Stomach (tissue), 9 donors: ENCODE measurements around the gene CFAP54. TPM values are rescaled to one million over a fixed set of nuclear protein-coding genes. Genes with fewer than 3 reads are reported as not detected.

Experiments used
- DNase-seq, 2 donors: peaks; one replicate each; pipeline versions ENCODE4 v3.0.0 to v3.0.0-alpha.2; 2013 to 2019
- H3K27ac ChIP-seq, 5 donors: fragments of 200-600 bp in 4 of 5; sonication (generic) in 4 of 5; one replicate each; pipeline ENCODE4 v1.5.1; 2013 to 2019; ENCODE audit warnings: mild to moderate bottlenecking in 1 of 5, moderate library complexity in 1 of 5
- H3K27me3 ChIP-seq, 3 donors: fragments of 200-600 bp; sonication (generic); one replicate each; pipeline ENCODE4 v1.5.1; 2017 to 2019; ENCODE audit warnings: mixed run types in 1 of 3
- H3K36me3 ChIP-seq, 4 donors: fragments of 200-600 bp; sonication (generic); 1 replicate in 3 of 4; 2 replicates in 1 of 4; pipeline ENCODE4 v1.5.1; 2016 to 2019
- H3K4me1 ChIP-seq, 4 donors: fragments of 200-600 bp; sonication (generic); one replicate each; pipeline ENCODE4 v1.5.1; 2016 to 2019
- H3K4me3 ChIP-seq, 4 donors: fragments of 200-600 bp; sonication (generic) in 3 of 4; one replicate each; pipeline ENCODE4 v1.5.1; 2016 to 2019; ENCODE audit warnings: mild to moderate bottlenecking in 1 of 4
- H3K9me3 ChIP-seq, 4 donors: fragments of 200-600 bp; sonication (generic); one replicate each; pipeline ENCODE4 v1.5.1; 2016 to 2019
- EP300 ChIP-seq: sonication (generic); formaldehyde crosslinking; IDR thresholded peaks from one replicate; pipeline ENCODE4 v1.6.1; 2017; ENCODE audit warnings: antibody characterized with exemption
- POLR2A ChIP-seq, 4 donors: fragments of 450-650 bp; IDR thresholded peaks; one replicate each; pipeline ENCODE4 v1.6.1; 2016; ENCODE audit warnings: antibody characterized with exemption in 4 of 4, control low read depth in 2 of 4, mild to moderate bottlenecking in 1 of 4, moderate library complexity in 1 of 4
- POLR2AphosphoS5 ChIP-seq, 3 donors: sonication (generic); formaldehyde crosslinking; IDR thresholded peaks; one replicate each; pipeline ENCODE4 v1.6.1; 2016; ENCODE audit warnings: antibody characterized with exemption in 3 of 3
- WGBS, 5 donors: extraction: QIAGEN DNeasy Blood & Tissue Kit in 3 of 5; methylation state at CpG; one replicate each; pipeline versions ENCODE4 v1.1.5 to v1.1.7; 2013 to 2018; 5-methylcytosine and 5-hydroxymethylcytosine counted together
- intact Hi-C: fragments of 100-400 bp; cut with DNase I; formaldehyde crosslinking; loops from one replicate; pipeline ENCODE4 v1.15.1; 2023; ENCODE audit warnings: low total_unique reads
- polyA plus RNA-seq, 3 donors: library from polyadenylated mRNA; stranded (reverse); fragments of 200-250 nt; gene quantifications; one replicate each; pipeline ENCODE4 v1.2.3, GENCODE V29; 2013
- total RNA-seq, 5 donors: library from RNA; depleted of rRNA; stranded (reverse); fragments of >200 nt; gene quantifications; one replicate each; pipeline versions ENCODE4 v1.1.0 to v1.2.3, GENCODE V29; 2014 to 2016
- TF ChIP-seq, protein P1 (sequence below), 7 experiments: fragments of 450-650 bp in 4 of 7; fragments of 200-600 bp in 3 of 7; sonication (generic) in 3 of 7; IDR thresholded peaks; one replicate each; pipeline ENCODE4 v1.5.1; 2016 to 2019; ENCODE audit warnings: antibody characterized with exemption in 7 of 7, control low read depth in 2 of 7, mild to moderate bottlenecking in 1 of 7
- donor health status: healthy with polysubstance abuse.
- donor health status: Bipolar disorder and iron deficiency.
- donor health status: healthy.

CFAP54 gene
- total and polyA plus RNA-seq, 8 donors: 0.08 to 36.6 (median 3.0) TPM; not detected in 2

DNA sequence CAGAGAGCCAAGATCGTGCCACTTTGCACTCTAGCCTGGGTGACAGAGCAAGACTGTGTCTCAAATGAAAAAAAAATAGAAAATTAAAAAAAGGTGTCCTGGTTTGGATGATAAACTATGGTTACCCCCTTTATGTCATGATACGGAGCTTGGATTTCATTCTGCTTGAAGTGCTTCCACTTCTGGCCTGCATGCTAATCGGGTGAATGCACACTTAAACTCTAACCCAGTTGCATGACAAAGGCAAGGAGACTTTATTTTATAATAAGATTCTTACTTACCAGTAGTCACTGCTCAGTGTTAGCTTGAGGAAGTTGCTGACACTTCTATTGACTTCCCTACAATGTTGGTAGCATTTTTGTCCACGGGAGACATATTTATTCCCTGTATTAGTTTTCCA, 24.3 kb downstream of the CFAP54 start:
- H3K27me3 ChIP-seq: no peaks in the 10 kb centered on the region
- no peak for DNase-seq
- no peak overlapping the region for H3K4me3 ChIP-seq
- intact Hi-C loops: loop anchor here (5.0 to 10.0 kb wide), 2 partner anchors 299 to 456 kb away; no protein-coding TSS in a partner anchor
- H3K36me3 ChIP-seq: no peaks in the 10 kb centered on the region
- no peak overlapping the region for H3K27ac ChIP-seq
- no peak for TF ChIP-seq EP300
- 72 to 80% (median 78%) methylated on average over 4 of the region's 4 CpGs for WGBS, 5 donors
- H3K9me3 ChIP-seq: no peaks in the 10 kb centered on the region
- H3K4me1 ChIP-seq: peaks cover 0 to 20% (median 2%) of the 10 kb centered on the region in 4 donors

DNA sequence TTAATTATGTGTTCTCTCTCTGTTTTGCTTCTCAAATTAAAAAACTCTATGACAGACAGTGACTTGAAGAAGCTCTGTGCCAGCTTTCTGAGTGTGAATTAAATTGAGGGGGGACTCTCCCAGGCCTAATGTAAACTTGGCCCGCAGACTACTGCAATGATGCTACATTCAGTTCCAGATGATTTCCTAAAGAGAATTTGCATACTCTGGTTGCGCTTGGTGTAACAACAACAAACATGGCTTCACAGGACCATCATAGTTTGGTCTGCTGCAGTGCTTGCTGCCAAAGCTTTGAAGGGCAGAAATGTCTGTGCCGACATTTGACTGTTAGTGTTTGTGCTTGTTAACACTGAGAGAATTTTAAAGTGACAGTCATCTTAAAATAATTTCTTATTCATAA, 25.0 kb downstream of the CFAP54 start:
- Histone ChIP-seq H3K27me3 (no peaks in the 10 kb centered on the region), H3K4me3 (no peak overlapping the region), H3K36me3 (no peaks in the 10 kb centered on the region), H3K9me3 (no peaks in the 10 kb centered on the region), H3K27ac (no peak overlapping the region), H3K4me1 (peaks cover 0 to 18% (median 2%) of the 10 kb centered on the region in 4 donors)
- peak in 1 of 2 donors; percentile 23 for DNase-seq
- intact Hi-C loops: loop anchor here (5.0 to 10.0 kb wide), 2 partner anchors 300 to 457 kb away; no protein-coding TSS in a partner anchor
- TF ChIP-seq POLR2A (IDR thresholded peaks at IDR 0.05) (no peak), EP300 (no peak), POLR2AphosphoS5 (IDR thresholded peaks at IDR 0.05) (no peak)
- TF ChIP-seq, protein P1, sequence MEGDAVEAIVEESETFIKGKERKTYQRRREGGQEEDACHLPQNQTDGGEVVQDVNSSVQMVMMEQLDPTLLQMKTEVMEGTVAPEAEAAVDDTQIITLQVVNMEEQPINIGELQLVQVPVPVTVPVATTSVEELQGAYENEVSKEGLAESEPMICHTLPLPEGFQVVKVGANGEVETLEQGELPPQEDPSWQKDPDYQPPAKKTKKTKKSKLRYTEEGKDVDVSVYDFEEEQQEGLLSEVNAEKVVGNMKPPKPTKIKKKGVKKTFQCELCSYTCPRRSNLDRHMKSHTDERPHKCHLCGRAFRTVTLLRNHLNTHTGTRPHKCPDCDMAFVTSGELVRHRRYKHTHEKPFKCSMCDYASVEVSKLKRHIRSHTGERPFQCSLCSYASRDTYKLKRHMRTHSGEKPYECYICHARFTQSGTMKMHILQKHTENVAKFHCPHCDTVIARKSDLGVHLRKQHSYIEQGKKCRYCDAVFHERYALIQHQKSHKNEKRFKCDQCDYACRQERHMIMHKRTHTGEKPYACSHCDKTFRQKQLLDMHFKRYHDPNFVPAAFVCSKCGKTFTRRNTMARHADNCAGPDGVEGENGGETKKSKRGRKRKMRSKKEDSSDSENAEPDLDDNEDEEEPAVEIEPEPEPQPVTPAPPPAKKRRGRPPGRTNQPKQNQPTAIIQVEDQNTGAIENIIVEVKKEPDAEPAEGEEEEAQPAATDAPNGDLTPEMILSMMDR (IDR thresholded peaks at IDR 0.05): no peak
- WGBS, 5 donors: 38 to 53% (median 47%) methylated on average over 3 of the region's 3 CpGs

DNA sequence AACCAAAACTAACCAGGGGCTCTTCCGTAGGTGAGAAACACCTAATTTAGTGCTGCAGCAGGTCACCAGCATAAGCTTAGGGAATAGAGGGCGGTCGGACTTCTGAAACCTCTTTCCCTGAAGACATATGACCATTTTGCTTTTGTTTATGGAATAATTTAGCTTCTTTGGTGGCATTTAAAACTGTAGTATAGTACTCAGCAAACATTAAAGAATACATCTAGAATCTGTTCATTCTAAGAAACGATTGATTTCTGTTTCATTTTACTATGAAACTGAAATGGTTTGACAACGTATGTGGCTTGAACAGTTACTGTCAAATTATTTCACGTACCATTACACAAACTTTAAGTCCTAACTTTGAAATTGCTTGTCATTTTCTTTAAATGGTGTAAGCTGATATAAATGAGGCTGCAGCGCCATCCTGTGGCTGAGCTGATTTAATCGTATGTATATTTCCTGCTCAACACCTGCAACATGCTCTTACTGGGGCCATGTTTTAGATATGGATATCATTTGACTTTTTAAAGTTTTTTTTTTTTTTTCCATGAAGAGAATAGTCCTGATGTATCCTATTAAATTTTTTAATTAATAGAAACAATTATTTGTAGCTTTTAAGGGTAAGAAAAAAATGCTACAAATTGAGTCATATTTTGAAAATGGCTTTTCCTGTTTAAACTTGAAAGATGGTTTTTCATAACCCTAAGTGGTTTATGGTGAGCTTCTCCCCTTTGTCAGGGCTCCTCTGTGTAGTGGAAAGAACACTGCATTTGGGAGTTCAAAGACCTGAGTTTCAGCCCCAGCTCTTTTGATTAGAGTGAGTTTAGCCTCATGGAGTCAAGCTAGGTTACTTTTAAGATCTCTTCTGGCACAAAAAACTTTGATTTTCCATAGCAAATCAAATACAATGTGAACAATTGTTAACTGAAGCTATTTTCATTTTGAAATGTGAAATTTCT, 27.4 kb downstream of the CFAP54 start:
- Histone ChIP-seq H3K4me1 (peaks cover 0 to 5% (median 2%) of the 10 kb centered on the region in 4 donors), H3K4me3 (no peak overlapping the region), H3K27ac (peak overlapping the region in 1 of 5 donors; percentile 14), H3K36me3 (no peaks in the 10 kb centered on the region), H3K9me3 (no peaks in the 10 kb centered on the region), H3K27me3 (no peaks in the 10 kb centered on the region)
- DNase-seq: peak; percentile 85 to 90
- WGBS, 5 donors: 29 to 34% (median 30%) methylated on average over 8 of the region's 8 CpGs
- TF ChIP-seq POLR2AphosphoS5 (IDR thresholded peaks at IDR 0.05): no peak
- TF ChIP-seq, protein P1 (IDR thresholded peaks at IDR 0.05): peak in 5 of 7 experiments; percentile 21 to 77 (median 68)
- intact Hi-C loops: loop anchor here (10.0 kb wide), 1 partner anchor 302 kb away; no protein-coding TSS in a partner anchor

DNA sequence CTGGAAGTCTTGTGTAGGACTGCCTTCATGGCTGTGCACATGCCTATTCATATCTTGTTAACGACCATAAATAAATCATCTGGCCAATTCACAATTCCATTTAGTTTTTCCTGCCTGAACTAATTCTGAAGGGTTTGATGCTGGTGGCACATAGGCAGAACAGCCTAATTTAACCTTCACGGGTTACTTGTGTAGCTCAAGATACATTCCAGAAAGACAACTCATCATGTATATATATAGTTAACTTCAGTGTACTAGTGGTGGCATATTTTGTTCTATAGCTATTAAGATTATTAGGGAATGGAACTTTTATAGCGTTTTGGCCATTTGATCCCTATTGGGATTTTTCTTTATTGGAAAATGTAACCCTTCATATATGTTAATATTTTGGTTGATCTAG, 31.4 kb downstream of the CFAP54 start:
- TF ChIP-seq EP300: no peak
- intact Hi-C loops: no loop called here
- Histone ChIP-seq H3K4me3 (no peak overlapping the region), H3K36me3 (no peaks in the 10 kb centered on the region), H3K27ac (no peak overlapping the region), H3K27me3 (no peaks in the 10 kb centered on the region), H3K4me1 (peaks cover 0 to 5% (median 2%) of the 10 kb centered on the region in 4 donors), H3K9me3 (no peaks in the 10 kb centered on the region)
- WGBS, 5 donors: 83 to 87% (median 85%) methylated on average over 3 of the region's 3 CpGs
- DNase-seq: no peak

DNA sequence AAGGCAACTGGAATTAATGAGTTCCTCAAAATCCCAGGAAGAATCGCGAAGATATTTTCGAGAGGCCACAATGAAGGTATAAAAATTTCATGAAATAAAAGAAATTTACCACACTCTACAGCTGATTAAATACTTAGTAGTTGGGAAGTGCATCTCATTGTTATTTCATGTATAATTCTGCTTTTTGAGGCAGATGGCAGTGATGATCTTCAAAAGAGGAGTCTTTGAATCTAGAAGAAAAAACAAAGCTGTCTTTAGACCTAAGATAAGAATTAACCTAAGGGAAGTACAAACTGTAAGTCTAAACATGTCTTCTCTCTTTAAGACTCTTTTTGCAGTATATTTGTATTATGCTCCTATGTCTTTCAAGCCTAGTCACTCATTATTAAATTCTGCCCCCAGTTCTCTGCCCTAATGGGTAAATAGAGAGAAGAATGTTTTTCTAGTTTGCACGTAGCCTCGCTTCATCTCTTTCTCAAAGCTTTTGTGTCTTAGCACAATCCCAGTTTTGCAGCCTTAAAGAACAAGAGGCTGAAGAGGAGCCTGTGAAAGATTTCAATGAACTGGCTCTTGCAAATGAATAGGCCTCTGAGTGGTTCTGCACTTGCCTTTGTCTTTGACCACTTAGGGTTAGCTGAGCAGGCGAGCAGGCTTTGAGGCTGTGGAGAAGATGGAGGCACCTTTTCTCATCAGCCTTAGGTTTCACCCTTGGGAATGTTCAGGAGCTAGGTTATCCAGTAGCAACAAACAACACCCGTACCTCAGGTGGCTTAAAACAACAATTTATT, 32.7 kb downstream of the CFAP54 start:
- no peak overlapping the region for H3K27ac ChIP-seq
- H3K4me1 ChIP-seq: no peaks in the 10 kb centered on the region
- DNase-seq: no peak
- H3K36me3 ChIP-seq: no peaks in the 10 kb centered on the region
- intact Hi-C loops: no loop called here
- H3K27me3 ChIP-seq: no peaks in the 10 kb centered on the region
- no peaks in the 10 kb centered on the region for H3K9me3 ChIP-seq
- no peak overlapping the region for H3K4me3 ChIP-seq
- no peak for TF ChIP-seq POLR2A (IDR thresholded peaks at IDR 0.05)
- no peak for TF ChIP-seq POLR2AphosphoS5 (IDR thresholded peaks at IDR 0.05)
- TF ChIP-seq, protein P1 (IDR thresholded peaks at IDR 0.05): no peak
- TF ChIP-seq EP300: no peak
- 87 to 94% (median 92%) methylated on average over 7 of the region's 7 CpGs for WGBS, 5 donors
